GM12874 (cell line): ENCODE results near the gene ZFYVE26.

Experiments used
- CTCF ChIP-seq: IDR thresholded peaks from 2 replicates; pipeline ENCODE4 v1.5.1; 2011; ENCODE audit warnings: low read depth, mild to moderate bottlenecking, control low read depth, low read length, moderate library complexity; ENCODE audit not compliant: insufficient read depth

Gene ZFYVE26

DNA sequence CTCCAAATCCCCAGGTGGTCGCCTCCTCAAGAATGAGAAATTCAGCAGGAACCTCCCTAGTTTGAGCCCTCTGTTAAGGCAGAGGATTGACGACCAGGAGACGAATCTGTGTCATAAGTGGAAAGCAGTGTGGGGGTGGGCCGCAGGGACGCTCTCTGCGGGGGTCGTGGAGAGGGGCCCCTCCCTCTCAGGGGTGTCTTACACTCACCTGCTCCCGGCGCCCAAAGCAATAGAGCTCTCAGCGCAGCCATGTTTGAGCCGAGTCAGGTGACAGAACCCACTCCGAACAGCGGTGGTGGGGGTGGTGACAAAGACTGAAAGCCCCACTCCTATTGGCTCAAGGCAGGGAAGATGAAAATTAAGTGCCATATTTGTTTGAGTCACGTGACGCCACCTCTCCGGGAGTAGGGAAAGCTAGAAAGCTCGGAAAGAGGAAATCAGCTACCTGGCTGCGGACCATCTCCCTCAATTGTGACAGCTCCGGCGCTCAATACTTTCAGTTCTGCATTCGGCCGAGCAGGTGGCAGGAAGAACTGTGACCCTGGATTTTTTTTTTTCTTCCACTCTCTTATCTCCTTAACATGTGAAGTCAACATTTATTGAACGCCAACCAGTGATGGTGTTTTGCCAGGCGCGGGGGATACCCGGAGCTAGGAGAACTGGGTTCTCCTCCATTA is at the start of gene ZFYVE26:
Gene ZFYVE26, minus strand, starts transcription at position 265 of the 677 bp plus-strand sequence. CDS start 627 bp downstream, outside the sequence.
- no peak for TF ChIP-seq CTCF

DNA sequence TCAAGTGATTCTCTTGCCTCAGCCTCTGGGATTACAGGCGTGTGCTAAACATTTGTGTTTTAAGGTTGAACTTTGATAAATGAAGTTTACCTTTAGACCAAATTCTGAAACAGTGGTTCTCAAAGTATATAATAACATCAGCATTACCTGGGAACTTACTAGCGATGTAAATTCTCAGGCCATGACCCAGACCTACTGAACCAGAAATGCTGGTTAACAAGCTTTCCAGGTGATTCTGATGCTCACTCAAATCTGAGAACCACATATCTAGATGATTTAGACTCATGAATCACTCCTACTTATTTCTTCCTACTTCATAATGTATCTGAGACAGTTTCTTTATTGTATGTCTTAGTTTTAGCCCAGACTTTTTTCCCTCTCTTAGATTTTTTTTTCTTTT is 46.8 kb upstream of the ZFYVE26 start:
- no peak for TF ChIP-seq CTCF

GRCh38 chr14:67859169-67859749 is 42.9 kb upstream of the ZFYVE26 start:
- no peak for TF ChIP-seq CTCF

DNA sequence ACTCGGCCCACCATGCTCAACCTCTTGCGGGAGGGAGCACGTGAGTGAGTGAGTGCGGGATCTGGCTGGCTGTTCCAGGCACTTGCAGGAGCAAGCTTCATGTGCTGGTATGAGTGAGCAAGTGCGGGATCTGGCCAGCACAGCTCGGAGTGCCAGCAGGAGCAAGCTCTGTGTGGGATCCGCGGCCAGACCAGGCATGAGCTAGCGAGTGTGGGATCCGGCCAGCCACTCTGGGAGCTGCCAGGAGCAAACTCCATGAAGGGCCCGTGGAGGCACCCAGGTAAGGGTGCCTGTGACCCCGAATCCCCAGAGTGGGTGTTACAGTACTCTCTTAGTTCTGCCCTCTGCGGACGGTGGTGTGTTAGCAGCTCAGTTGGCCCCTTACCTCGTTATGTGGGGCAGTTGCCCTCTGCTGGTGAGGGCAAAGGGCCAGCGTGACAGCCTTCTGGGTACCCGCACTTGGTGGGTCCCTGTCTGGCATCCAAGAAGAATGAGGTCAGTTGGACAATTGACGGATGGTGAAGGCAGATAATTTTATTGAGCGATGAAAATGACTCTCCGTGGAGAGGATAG is 41.5 kb upstream of the ZFYVE26 start:
- TF ChIP-seq CTCF: no peak

DNA sequence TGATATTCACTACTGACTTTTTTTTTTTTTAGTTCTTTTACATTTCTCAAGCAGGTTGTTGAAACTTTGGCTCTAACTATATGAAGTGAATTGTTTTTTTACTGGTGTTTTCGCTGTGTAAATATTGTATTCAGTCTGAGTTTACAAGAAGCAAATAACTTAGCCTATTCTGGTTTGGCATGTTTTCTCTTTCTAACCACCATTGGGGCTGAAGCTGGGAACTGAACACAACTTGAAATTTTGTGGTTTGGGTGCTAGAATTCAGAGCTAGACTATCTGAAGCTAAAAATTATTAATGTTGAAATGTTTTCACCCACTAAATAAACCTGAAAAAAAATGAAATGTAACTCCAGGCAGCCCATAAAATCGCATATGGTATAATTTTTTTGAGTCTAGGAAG is 40.4 kb upstream of the ZFYVE26 start:
- TF ChIP-seq CTCF: no peak

DNA sequence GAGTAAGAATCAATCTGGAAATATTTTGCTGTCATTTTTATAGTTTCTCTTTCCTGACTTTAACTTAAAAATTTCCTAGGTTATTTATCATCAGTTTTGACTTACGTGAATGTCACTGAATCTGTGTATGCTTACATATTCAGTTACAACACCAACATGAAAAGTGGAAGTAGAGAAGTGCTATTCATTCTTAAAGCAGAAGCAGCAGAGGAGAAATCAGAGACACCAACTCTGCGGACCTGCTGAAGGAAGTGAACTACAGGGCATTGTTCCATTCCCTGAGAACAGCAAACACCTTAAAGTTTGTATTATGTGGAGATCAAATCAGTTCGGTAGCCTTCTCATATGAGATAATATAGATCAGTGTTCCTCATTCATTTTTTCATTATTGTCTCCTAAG is 37.3 kb upstream of the ZFYVE26 start:
- no peak for TF ChIP-seq CTCF

- no peak for TF ChIP-seq CTCF
Observed at GRCh38 chr14:67852926-67853604, 36.7 kb upstream of the ZFYVE26 start.
